ENCODE results near the gene GSG1.
"Not testable (repeated sequence)": the region's sequence is repeated elsewhere in the genome, so short reads cannot be mapped to it uniquely, and the experiment has no call there.

GSG1 gene

GRCh38 chr12:13062669-13063068 lies 40.8 kb downstream of the GSG1 start:
- no peak for DNase-seq (ENCODE audit: low read depth in 2 of 2)

- DNase-seq (ENCODE audit: low read depth in 2 of 2): no peak
Measured at GRCh38 chr12:13061377-13061776, 42.1 kb downstream of the GSG1 start.

GRCh38 chr12:13060581-13060980 lies 42.9 kb downstream of the GSG1 start:
- DNase-seq (ENCODE audit: low read depth in 2 of 2): no peak

GRCh38 chr12:13053617-13054016 lies 49.9 kb downstream of the GSG1 start:
- DNase-seq (ENCODE audit: low read depth in 2 of 2): not testable (repeated sequence)

GRCh38 chr12:13052421-13052820 lies 51.0 kb downstream of the GSG1 start:
- no peak for DNase-seq (ENCODE audit: low read depth in 2 of 2)

- DNase-seq (ENCODE audit: low read depth in 2 of 2): no peak
Measured at GRCh38 chr12:13049816-13050215, 53.7 kb downstream of the GSG1 start.

- DNase-seq (ENCODE audit: low read depth in 2 of 2): no peak
Measured at GRCh38 chr12:13046964-13047363, 56.5 kb downstream of the GSG1 start.

- DNase-seq (ENCODE audit: low read depth in 2 of 2): no peak
Measured at GRCh38 chr12:13045816-13046215, 57.7 kb downstream of the GSG1 start.

- no peak for DNase-seq (ENCODE audit: low read depth in 2 of 2)
Measured at GRCh38 chr12:13044906-13045299, 58.6 kb downstream of the GSG1 start.

GRCh38 chr12:13044002-13044905 lies 59.2 kb downstream of the GSG1 start, which contains the start of gene FAM234B:
TSS of gene FAM234B (plus strand) at chr12:13044381. CDS start at chr12:13044404, 23 bp downstream.
- peak; percentile 61 to 72 for DNase-seq (ENCODE audit: low read depth in 2 of 2)

GRCh38 chr12:13042666-13043230 lies 60.7 kb downstream of the GSG1 start:
- no peak for DNase-seq (ENCODE audit: low read depth in 2 of 2)

- no peak for DNase-seq (ENCODE audit: low read depth in 2 of 2)
Measured at GRCh38 chr12:13041224-13041623, 62.2 kb downstream of the GSG1 start.

- DNase-seq (ENCODE audit: low read depth in 2 of 2): no peak
Measured at GRCh38 chr12:13039328-13039956, 64.0 kb downstream of the GSG1 start.

- DNase-seq (ENCODE audit: low read depth in 2 of 2): no peak
Measured at GRCh38 chr12:13038491-13039161, 64.8 kb downstream of the GSG1 start.

- no peak for DNase-seq (ENCODE audit: low read depth in 2 of 2)
Measured at GRCh38 chr12:13036881-13037280, 66.6 kb downstream of the GSG1 start.

GRCh38 chr12:13035335-13035734 lies 68.1 kb downstream of the GSG1 start:
- not testable (repeated sequence) for DNase-seq (ENCODE audit: low read depth in 2 of 2)
